ENCODE results near the gene GPRIN2. TPM values are rescaled to one million over a fixed set of nuclear protein-coding genes. Genes with fewer than 3 reads are reported as not detected.
"Not testable (repeated sequence)": the region's sequence is repeated elsewhere in the genome, so short reads cannot be mapped to it uniquely, and the experiment has no call there.

GPRIN2 gene
- total RNA-seq, 2 donors from 2014 or later: 0.26 to 0.67 TPM

GRCh38 chr10:46581997-46582396, 25.5 kb upstream of the GPRIN2 start:
- H3K4me1 ChIP-seq; DNase-seq (ENCODE audit: low spot score); H3K4me3 ChIP-seq; H3K27ac ChIP-seq; H3K27me3 ChIP-seq; H3K36me3 ChIP-seq; H3K9me3 ChIP-seq: not testable (repeated sequence)

- DNase-seq (ENCODE audit: low spot score); H3K27me3 ChIP-seq; H3K4me1 ChIP-seq; H3K36me3 ChIP-seq; H3K9me3 ChIP-seq; H3K4me3 ChIP-seq; H3K27ac ChIP-seq: not testable (repeated sequence)
Measured at GRCh38 chr10:46579378-46579777, 22.9 kb upstream of the GPRIN2 start.

DNA sequence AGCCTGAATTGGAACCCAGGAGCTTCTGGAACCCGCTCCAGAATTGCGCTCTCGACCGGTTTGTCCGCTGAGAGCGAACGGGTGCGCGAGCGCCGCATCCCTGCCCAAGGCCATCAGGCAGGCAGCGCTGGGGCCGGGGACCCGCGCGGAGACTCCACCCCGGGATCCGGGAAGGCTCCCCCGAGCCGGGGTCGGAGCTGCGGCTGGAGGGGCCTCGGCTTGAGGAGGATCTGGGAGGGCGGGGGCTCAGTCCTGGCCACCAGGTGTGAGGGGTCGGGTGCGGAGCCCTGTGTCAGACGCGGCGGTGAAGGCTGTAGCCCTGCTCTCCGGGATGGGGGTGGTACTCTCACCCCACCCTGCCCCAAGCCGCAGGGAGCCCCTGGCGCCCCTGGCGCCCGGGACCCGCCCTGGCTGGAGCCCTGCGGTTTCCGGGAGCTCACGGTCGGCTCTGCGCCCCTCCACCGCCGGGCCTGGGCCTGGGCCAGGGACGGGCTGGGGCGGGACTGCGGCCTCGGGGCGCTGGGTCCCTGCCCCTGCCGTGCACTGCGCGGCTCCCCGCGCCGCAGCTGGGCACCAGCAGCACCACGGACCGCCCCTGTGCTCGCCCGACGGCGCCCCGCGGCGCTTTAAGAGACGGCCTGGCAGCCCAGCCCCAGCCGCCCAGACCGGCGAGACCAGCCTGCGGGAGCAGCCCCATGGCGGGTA, 22.2 kb upstream of the GPRIN2 start, which contains the start of gene SYT15:
Gene SYT15, plus strand, starts transcription at position 655 of the 705 bp plus-strand sequence. Its CDS starts 41 bp downstream, at position 696.
- not testable (repeated sequence) for H3K36me3 ChIP-seq; H3K27ac ChIP-seq; H3K4me1 ChIP-seq; DNase-seq (ENCODE audit: low spot score); H3K27me3 ChIP-seq; H3K9me3 ChIP-seq
- peak within 1 kb of the TSS in 1 of 2 donors; percentile 31 for H3K4me3 ChIP-seq

DNA sequence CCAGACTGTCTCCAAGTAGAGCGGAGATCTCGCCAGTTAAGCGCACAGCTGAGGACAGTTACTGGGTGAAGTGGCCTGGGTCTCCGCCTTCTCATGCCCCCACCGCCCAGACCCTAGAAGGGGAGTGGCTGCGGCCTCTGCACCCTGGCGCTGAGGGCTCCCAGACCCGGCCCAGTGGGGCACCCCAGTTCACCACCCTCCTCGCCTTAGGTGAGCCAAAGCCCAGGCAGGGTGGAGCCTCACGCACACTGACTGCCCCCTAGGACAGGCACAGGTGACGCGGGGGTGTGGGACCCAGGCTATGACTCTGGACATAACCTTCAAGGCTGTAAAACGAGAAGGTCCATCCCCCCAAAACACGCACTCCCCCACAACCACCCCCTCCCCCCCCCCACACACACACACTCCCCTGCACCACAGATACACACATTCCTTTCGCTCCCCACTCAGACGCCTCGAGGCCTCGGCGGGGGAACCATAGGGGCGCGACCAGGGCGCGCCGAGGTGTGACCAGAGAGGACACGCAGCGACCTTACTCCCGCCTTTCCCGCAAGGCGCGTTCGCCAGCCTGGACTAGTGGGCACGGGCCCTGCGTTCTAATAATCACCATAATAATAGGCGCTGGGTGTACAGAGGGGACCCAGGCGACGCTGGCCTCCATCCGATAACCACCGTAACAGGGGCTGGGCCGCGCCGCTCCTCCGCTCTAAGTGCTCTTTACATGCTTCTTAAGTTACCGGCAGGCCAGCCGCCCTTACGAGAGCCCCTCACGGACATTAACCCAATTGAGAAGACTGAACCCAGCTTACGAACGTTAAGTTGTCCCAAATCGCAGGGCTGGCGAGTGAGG, 21.4 kb upstream of the GPRIN2 start:
- not testable (repeated sequence) for H3K27ac ChIP-seq; DNase-seq (ENCODE audit: low spot score); H3K36me3 ChIP-seq; H3K4me1 ChIP-seq; H3K9me3 ChIP-seq; H3K27me3 ChIP-seq
- H3K4me3 ChIP-seq: peak overlapping the region in 1 of 2 donors; percentile 31

DNA sequence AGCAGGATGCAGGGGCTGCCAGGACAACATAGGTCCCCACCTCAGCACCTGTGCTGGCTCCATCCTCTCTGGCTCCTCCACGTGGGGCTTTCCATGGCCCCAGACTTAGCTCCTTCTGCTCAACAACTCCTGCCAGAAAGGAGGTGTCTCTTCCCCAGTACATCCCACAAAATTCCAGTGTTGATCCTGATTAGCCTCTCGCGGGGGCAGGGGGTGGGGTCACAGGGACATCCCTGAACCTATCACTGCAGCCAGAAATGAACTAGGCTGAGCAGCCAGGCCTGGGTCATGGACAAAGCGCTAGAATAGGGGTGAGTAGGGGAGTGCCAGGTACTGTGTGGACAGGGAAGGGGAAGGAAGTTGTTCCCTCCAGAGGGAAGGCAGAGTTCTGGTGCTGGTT, 17.4 kb upstream of the GPRIN2 start:
- DNase-seq (ENCODE audit: low spot score); H3K9me3 ChIP-seq; H3K4me3 ChIP-seq; H3K27me3 ChIP-seq; H3K36me3 ChIP-seq; H3K27ac ChIP-seq; H3K4me1 ChIP-seq: not testable (repeated sequence)

GRCh38 chr10:46573314-46573713, 16.9 kb upstream of the GPRIN2 start:
- not testable (repeated sequence) for H3K4me3 ChIP-seq; H3K27ac ChIP-seq; DNase-seq (ENCODE audit: low spot score); H3K9me3 ChIP-seq; H3K36me3 ChIP-seq; H3K4me1 ChIP-seq; H3K27me3 ChIP-seq

GRCh38 chr10:46572765-46573164, 16.3 kb upstream of the GPRIN2 start:
- DNase-seq (ENCODE audit: low spot score); H3K27me3 ChIP-seq: not testable (repeated sequence)

GRCh38 chr10:46570655-46571054, 14.2 kb upstream of the GPRIN2 start:
- H3K9me3 ChIP-seq; H3K4me3 ChIP-seq; H3K27me3 ChIP-seq; H3K27ac ChIP-seq; H3K36me3 ChIP-seq; H3K4me1 ChIP-seq; DNase-seq (ENCODE audit: low spot score): not testable (repeated sequence)

More at GRCh38 chr10:46572765-46573164, 16.3 kb upstream of the GPRIN2 start:
- not testable (repeated sequence) for H3K4me3 ChIP-seq, H3K9me3 ChIP-seq, H3K27ac ChIP-seq, H3K4me1 ChIP-seq, H3K36me3 ChIP-seq

DNA sequence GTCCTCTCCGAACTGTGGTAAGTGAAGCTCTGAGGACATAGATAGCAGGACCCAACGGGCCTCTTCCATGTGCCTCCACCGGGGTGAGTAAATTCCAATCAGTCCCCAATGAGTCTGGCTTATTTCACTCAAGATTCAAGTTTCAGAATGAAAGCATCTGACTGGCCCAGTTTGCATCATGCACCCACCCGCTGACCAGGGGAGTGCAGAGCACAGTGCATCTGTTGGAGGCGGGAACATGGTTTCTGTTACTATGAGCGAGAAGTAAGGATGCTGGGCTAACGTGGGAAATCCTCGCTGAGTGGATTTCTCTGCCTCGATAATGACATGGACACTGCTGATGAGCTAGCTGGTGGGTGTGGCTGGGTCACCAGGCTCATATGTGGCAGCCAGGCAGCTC, 10.7 kb upstream of the GPRIN2 start:
- H3K4me1 ChIP-seq; H3K4me3 ChIP-seq; H3K9me3 ChIP-seq; H3K27me3 ChIP-seq; H3K36me3 ChIP-seq; H3K27ac ChIP-seq; DNase-seq (ENCODE audit: low spot score): not testable (repeated sequence)

DNA sequence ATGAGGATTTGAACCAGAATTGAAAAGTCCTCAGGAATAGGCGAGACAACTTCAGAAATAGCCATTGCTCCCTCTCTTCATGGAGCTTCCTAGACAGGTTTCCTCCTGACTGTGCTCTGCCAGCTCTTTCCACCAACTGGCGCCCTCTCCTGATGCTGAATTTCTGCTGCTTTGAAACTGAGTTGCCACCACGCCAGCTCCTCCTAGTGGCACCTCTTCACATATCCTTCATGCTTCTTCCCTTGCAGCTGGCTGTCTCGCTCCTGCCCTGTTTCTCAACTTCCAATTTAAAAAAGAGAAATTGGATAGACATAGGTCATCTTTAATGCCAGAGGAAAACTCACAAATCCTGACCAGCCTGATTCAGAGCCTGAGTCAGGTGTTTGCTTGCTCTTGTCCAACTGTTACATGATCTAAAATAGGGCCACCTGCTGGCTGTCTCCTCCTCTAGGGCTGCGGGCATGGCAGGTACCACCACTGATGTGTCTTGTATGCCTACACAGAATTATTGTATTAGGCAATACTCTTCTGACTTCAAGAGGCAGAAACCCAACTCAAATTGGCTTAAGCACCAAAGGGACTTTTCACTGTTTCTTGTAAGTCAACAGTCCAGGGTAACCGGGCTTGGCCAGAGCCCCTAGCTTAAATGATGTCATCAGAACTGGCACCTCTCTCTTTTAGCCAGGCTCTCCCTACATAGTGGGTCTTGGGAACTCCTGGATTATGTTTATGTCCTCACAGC, 9.3 kb upstream of the GPRIN2 start:
- H3K36me3 ChIP-seq, H3K4me1 ChIP-seq, H3K27me3 ChIP-seq, H3K27ac ChIP-seq, H3K4me3 ChIP-seq, H3K9me3 ChIP-seq: not testable (repeated sequence)
- peak; percentile 73 for DNase-seq (ENCODE audit: low spot score)
- TF ChIP-seq CTCF (IDR thresholded peaks at IDR 0.05): peak; percentile 53 to 69

Data from right atrium auricular region (tissue), 2 donors.